WI38 (cell line): ENCODE results near the gene VEGFC.

Source experiments
- H3K4me3 ChIP-seq: 2 replicates; pipeline ENCODE4 v1.5.1; 2011; ENCODE audit warnings: low read depth, mild to moderate bottlenecking, control low read depth, low read length
- TF ChIP-seq, protein P1 (sequence below): IDR thresholded peaks from 2 replicates; pipeline ENCODE4 v1.5.1; 2012; ENCODE audit warnings: low read depth, mild to moderate bottlenecking, control low read depth, low read length

VEGFC gene

DNA sequence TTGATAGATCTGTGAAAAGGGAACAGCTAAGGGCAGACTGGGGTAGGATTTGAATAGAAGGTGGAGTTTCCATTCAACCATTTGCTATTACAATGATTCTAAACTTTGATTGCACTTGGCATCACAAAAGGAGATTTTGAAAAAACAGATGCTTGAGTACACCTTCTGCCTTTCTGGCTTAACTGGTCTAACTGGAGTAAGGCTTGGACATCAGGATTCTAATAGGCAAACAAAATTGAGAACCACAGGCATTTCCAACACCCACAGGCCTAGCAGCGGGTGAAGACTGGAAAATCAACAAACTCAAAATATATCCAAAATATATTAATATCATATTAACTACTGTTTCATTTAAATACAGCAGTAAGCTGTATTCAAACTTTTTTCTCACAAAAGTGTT is 1.9 kb upstream of the VEGFC start:
- TF ChIP-seq, protein P1, sequence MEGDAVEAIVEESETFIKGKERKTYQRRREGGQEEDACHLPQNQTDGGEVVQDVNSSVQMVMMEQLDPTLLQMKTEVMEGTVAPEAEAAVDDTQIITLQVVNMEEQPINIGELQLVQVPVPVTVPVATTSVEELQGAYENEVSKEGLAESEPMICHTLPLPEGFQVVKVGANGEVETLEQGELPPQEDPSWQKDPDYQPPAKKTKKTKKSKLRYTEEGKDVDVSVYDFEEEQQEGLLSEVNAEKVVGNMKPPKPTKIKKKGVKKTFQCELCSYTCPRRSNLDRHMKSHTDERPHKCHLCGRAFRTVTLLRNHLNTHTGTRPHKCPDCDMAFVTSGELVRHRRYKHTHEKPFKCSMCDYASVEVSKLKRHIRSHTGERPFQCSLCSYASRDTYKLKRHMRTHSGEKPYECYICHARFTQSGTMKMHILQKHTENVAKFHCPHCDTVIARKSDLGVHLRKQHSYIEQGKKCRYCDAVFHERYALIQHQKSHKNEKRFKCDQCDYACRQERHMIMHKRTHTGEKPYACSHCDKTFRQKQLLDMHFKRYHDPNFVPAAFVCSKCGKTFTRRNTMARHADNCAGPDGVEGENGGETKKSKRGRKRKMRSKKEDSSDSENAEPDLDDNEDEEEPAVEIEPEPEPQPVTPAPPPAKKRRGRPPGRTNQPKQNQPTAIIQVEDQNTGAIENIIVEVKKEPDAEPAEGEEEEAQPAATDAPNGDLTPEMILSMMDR, result no peak
- H3K4me3 ChIP-seq, result no peak overlapping the region

DNA sequence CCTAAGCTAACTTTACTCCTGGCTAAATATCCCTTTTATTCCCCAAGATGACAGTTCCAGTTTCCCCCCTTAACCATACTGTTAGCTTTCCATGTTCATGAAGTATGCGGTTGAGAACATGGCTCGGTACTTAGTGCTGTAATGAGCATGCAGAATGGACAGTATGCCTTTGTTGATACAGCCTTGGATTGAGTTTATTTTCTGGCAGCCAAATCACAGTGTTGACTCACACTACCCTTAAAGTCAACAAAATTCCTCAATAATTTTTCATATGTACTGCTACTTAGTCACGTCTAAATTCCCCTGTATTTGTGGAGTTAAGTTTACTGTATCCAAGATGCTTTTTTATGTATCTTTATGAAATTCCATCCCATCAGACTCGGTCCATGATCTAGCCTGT is 1.4 kb upstream of the VEGFC start:
- TF ChIP-seq, protein P1, result no peak
- H3K4me3 ChIP-seq, result peak overlapping the region; percentile 57

DNA sequence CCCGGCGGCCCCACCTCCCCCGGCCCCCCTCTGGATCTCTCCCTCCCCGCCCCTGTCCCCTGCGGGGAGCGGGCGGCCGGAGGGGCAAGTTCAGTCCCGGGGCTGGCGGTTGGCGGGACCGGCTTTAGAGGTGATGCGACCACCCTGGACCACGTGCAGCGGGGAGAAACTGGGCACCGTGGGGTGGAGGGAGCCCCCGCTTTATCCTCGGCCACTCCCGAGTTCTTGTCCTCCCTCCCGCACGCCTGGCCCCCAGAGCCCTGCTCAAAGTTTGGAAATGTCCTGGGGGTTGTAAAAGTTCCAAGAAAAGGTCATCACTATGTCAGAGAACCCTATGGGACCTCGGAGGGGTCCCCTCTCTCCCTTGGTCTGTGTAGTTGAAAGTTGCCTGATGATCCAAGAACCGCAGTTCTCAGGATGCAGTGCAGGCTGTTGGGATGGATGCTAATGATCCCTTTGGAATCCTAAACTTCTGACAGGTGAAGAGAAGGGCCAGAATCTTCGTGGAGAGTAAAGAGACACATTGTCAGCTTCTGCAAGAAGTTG is 411 bp upstream of the VEGFC start:
- H3K4me3 ChIP-seq, result peak overlapping the region; percentile 57
- TF ChIP-seq, protein P1, result no peak

DNA sequence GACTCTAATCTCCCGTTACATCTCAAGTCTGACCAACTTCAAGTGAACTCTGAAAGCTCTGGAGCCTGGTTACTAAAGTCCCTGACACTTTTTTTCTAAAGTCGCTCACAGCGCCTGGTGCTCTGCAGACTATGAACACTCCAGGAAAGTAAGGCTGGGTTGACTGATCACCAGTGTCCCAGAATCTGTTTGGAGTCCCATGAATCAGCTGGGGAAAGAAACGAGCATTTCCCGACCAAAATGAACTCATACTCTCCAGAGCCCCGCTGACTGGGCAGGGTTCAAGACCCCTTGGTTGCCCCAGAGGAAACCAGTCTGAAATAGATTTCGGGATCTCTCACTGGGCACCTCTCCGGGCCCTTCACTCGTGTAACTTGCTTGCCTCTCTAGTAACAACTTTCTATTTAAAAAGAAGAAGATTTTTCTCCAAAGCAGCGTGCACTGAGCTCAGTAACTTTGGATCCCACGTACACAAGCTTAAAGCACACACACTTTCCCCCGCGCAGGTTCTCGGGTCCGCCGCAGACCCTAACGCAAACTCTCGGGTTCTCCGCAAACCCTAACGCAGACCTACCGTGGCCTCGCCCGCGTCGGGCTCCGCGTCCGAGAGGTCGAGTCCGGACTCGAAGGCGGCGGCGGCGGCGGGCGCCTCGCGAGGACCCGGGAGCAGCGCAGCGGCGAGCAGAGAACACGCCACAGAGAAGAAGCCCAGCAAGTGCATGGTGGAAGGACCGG is 964 bp downstream of the VEGFC start:
- TF ChIP-seq, protein P1, result no peak

DNA sequence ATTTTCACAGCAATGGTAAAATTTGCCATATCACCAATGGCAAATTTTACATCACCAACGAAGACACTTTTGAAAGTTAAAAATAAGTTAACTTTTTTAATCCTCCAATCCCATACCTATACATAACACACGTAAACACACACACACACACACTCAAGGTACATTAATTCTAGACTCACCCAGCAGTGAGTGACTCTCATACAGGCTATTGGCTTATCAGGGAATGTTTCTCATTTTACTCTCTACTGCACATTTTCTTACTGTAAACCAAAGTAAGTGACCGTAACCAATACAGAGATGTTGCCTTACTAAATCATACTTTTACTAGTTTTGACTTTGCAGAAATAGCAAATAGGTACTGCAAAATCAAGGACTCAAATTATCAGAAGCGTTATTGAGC is 2.3 kb downstream of the VEGFC start:
- peak overlapping the region; percentile 98 for H3K4me3 ChIP-seq

More for the DNA sequence above, 964 bp downstream of the VEGFC start:
- peak overlapping the region; percentile 98 for H3K4me3 ChIP-seq

DNA sequence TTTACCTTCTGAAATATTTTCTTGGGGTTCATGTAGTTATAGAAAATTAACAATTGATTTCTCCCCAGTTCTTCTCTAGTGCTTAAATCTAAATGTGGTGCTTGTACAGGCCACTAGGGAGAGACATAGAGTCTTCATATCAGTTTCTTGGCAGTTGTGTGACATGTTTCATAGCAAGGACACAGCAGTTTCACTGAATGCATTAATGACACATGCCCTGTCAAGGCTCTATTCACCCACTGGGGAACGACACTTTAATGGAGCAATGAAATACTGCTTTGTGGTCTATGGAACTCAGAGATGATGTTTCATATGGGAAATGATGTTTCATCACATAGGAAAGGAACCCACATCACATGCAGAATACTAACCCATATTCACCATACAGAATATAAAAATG is 2.8 kb downstream of the VEGFC start:
- H3K4me3 ChIP-seq, result peak overlapping the region; percentile 98
- TF ChIP-seq, protein P1, result peak; percentile 52; the same call in 1 of the 2 replicates

More for the DNA sequence above, 2.3 kb downstream of the VEGFC start:
- TF ChIP-seq, protein P1, result no peak

DNA sequence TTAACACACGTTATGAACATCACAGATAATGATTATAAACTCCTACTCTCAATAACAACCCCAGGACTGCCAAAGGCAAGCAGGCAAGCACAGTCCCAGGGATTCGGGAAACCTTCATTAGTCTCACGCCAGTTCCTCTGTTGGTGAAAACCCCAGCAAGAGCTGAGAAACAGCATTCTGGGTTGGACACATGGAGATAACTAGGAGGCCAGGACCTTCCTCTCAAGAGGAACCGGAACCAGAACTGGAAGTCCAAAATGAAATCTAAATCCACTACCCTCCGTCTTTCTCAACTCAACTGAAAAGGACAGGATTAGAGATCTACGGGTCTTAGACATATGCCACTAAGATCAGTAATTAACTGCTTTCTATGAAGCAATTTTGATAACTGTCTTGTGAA is 3.8 kb downstream of the VEGFC start:
- H3K4me3 ChIP-seq, result peak overlapping the region; percentile 37
- TF ChIP-seq, protein P1, result no peak
